OCI-LY7 (cell line): Measurements from ENCODE around the gene FAM171A1. TPM values are rescaled to one million over a fixed set of nuclear protein-coding genes. Genes with fewer than 3 reads are reported as not detected.

Source experiments
- BruUV-seq: library from RNA; stranded (reverse); fragments of 400-500 nt; replicated peaks from 2 replicates; lab custom pipeline; 2021; lab: Mats Ljungman, UMichigan
- CTCF ChIA-PET: fragments of 300-600 bp; sonication (Branson Sonifier 250); formaldehyde crosslinking; loops from one replicate; lab custom pipeline; 2022; ENCODE audit warnings: antibody characterized with exemption; ENCODE audit not compliant: unreplicated experiment; lab: Charles Lee
- POLR2A ChIA-PET: fragments of 300-600 bp; sonication (Branson Sonifier 250); formaldehyde crosslinking; loops from one replicate; lab custom pipeline; 2022; ENCODE audit warnings: antibody characterized with exemption; lab: Charles Lee
- DNase-seq: peaks from one replicate; pipeline ENCODE4 v3.0.0-alpha.2; 2015; ENCODE audit warnings: low spot score
- H2AFZ ChIP-seq: fragments of 200-600 bp; sonication (generic), shearing (Covaris generic); 2 replicates; pipeline ENCODE4 v1.6.1; 2014; ENCODE audit warnings: mild to moderate bottlenecking, antibody characterized with exemption, low read length, moderate library complexity
- H3K27ac ChIP-seq: fragments of 200-600 bp; sonication (generic); 2 replicates; pipeline ENCODE4 v1.5.1; 2014; ENCODE audit warnings: mixed run types, low read depth, mild to moderate bottlenecking, moderate library complexity, low read length, inconsistent platforms; ENCODE audit not compliant: poor library complexity, severe bottlenecking
- H3K36me3 ChIP-seq: fragments of 200-600 bp; sonication (generic); 2 replicates; pipeline ENCODE4 v1.6.1; 2014; ENCODE audit warnings: mild to moderate bottlenecking, antibody characterized with exemption, low read length, moderate library complexity, mixed read lengths; ENCODE audit not compliant: insufficient read depth
- H3K4me1 ChIP-seq: fragments of 200-600 bp; sonication (generic); 2 replicates; pipeline ENCODE4 v1.5.1; 2014; ENCODE audit warnings: mild to moderate bottlenecking, low read length; ENCODE audit not compliant: insufficient read depth, poor library complexity, severe bottlenecking
- H3K4me2 ChIP-seq: fragments of 200-600 bp; sonication (generic); 2 replicates; pipeline ENCODE4 v1.6.1; 2014; ENCODE audit warnings: mild to moderate bottlenecking, low read length
- H3K4me3 ChIP-seq: fragments of 200-600 bp; sonication (generic); 2 replicates; pipeline ENCODE4 v1.5.1; 2014; ENCODE audit warnings: mild to moderate bottlenecking, low read depth, low read length; ENCODE audit not compliant: poor library complexity, severe bottlenecking
- H3K79me2 ChIP-seq: fragments of 200-600 bp; sonication (generic); 2 replicates; pipeline ENCODE4 v1.6.1; 2016; ENCODE audit warnings: low read depth, mild to moderate bottlenecking, low read length, moderate library complexity, mixed read lengths; ENCODE audit not compliant: insufficient read depth
- H3K9me2 ChIP-seq: fragments of 200-600 bp; sonication (generic); 2 replicates; pipeline ENCODE4 v1.6.1; 2016; ENCODE audit warnings: mild to moderate bottlenecking, low read length, mixed read lengths; ENCODE audit not compliant: insufficient read depth
- H3K9me3 ChIP-seq: fragments of 200-600 bp; sonication (generic); 2 replicates; pipeline ENCODE4 v1.6.1; 2014; ENCODE audit warnings: mild to moderate bottlenecking, mixed run types, low read length, mixed read lengths
- H4K20me1 ChIP-seq: fragments of 200-600 bp; sonication (generic); 2 replicates; pipeline ENCODE4 v1.6.1; 2014; ENCODE audit warnings: mild to moderate bottlenecking, antibody characterized with exemption, low read length, moderate library complexity, mixed read lengths; ENCODE audit not compliant: insufficient read depth
- CTCF ChIP-seq: fragments of 200-600 bp; sonication (generic); conservative IDR thresholded peaks from 2 replicates; pipeline ENCODE4 v1.5.1; 2014; ENCODE audit warnings: mild to moderate bottlenecking, antibody characterized with exemption, low read length, moderate library complexity, mixed read lengths
- EZH2phosphoT487 ChIP-seq: fragments of 200-600 bp; sonication (generic); IDR thresholded peaks from 2 replicates; pipeline ENCODE4 v1.6.1; 2018; ENCODE audit warnings: low read depth, borderline replicate concordance, mild to moderate bottlenecking, mixed run types, antibody characterized with exemption, low read length, moderate library complexity, mixed read lengths
- intact Hi-C: fragments of 100-400 bp; cut with micrococcal nuclease; formaldehyde crosslinking; loops from one replicate; pipeline ENCODE4 v1.10.0; 2022; ENCODE audit not compliant: unreplicated experiment
- total RNA-seq, 2 experiments: library from RNA; depleted of rRNA in 1 of 2; stranded (reverse); fragments of >200 nt in 1 of 2; shearing (Covaris generic) in 1 of 2; gene quantifications; 2 replicates each; pipeline ENCODE4 v1.2.3, GENCODE V29; 2014 to 2022

FAM171A1 gene
- total RNA-seq, 2 experiments from 2014 or later = not detected

- intact Hi-C loops = no loop called here
- CTCF ChIA-PET = no interaction called here
- no peak overlapping the region for H3K27ac ChIP-seq
- no peaks in the 10 kb centered on the region for H3K36me3 ChIP-seq
- H3K4me3 ChIP-seq = no peak overlapping the region
- no peaks in the 10 kb centered on the region for H3K9me3 ChIP-seq
- no peak overlapping the region for H3K4me2 ChIP-seq
- no peaks in the 10 kb centered on the region for H4K20me1 ChIP-seq
- TF ChIP-seq EZH2phosphoT487 (no peak), CTCF (no peak)
- H2AFZ ChIP-seq = no peak overlapping the region
- no peaks in the 10 kb centered on the region for H3K79me2 ChIP-seq
- no TSS peak for BruUV-seq
- POLR2A ChIA-PET = no interaction called here
- DNase-seq = no peak
- no peaks in the 10 kb centered on the region for H3K4me1 ChIP-seq
- H3K9me2 ChIP-seq = no peaks in the 10 kb centered on the region
These were observed 181.8 kb downstream of the FAM171A1 start for GRCh38 chr10:15189133-15189885.

- TF ChIP-seq CTCF = no peak
- TF ChIP-seq EZH2phosphoT487 = no peak
- no peak overlapping the region for H2AFZ ChIP-seq
- POLR2A ChIA-PET = no interaction called here
These were observed 182.5 kb downstream of the FAM171A1 start for GRCh38 chr10:15188603-15189002.

More at GRCh38 chr10:15188603-15189002, 182.5 kb downstream of the FAM171A1 start:
- Histone ChIP-seq H3K27ac (no peak overlapping the region), H3K36me3 (no peaks in the 10 kb centered on the region), H3K4me2 (no peak overlapping the region), H3K9me3 (no peaks in the 10 kb centered on the region), H3K79me2 (no peaks in the 10 kb centered on the region), H4K20me1 (no peaks in the 10 kb centered on the region), H3K4me3 (no peak overlapping the region), H3K9me2 (no peaks in the 10 kb centered on the region), H3K4me1 (no peaks in the 10 kb centered on the region)
- intact Hi-C loops = no loop called here
- no peak for DNase-seq
- no TSS peak for BruUV-seq
- CTCF ChIA-PET = interaction anchor here (0.6 kb wide), 1 partner anchor 81 kb away, joined by 3 read pairs; no protein-coding TSS in a partner anchor
